Retinal pigment epithelial cell (primary cell): ENCODE results near the gene ARMC9.
"Not testable (repeated sequence)": the region's sequence is repeated elsewhere in the genome, so short reads cannot be mapped to it uniquely, and the experiment has no call there.

ENCODE experiments used
- DNase-seq: peaks from one replicate; pipeline ENCODE4 v3.0.0-alpha.2; 2010; ENCODE audit warnings: low read depth
- H3K4me3 ChIP-seq: 2 replicates; pipeline ENCODE4 v1.5.1; 2011; ENCODE audit warnings: mild to moderate bottlenecking, low read length, control low read depth, moderate library complexity
- CTCF ChIP-seq: conservative IDR thresholded peaks from 2 replicates; pipeline ENCODE4 v1.5.1; 2011; ENCODE audit warnings: low read depth, low read length, control low read depth, inconsistent platforms

Gene ARMC9

GRCh38 chr2:231347638-231348037 lies 149.2 kb downstream of the ARMC9 start:
- no peak overlapping the region for H3K4me3 ChIP-seq
- no peak for DNase-seq
- TF ChIP-seq CTCF: no peak

GRCh38 chr2:231348173-231348572 lies 149.7 kb downstream of the ARMC9 start:
- peak; percentile 21 for DNase-seq
- TF ChIP-seq CTCF: no peak
- H3K4me3 ChIP-seq: no peak overlapping the region

GRCh38 chr2:231348704-231349373 lies 150.4 kb downstream of the ARMC9 start:
- no peak for TF ChIP-seq CTCF
- DNase-seq: no peak
- no peak overlapping the region for H3K4me3 ChIP-seq

- not testable (repeated sequence) for H3K4me3 ChIP-seq, DNase-seq
Observed at GRCh38 chr2:231349374-231349735, 150.9 kb downstream of the ARMC9 start.

GRCh38 chr2:231351648-231352047 lies 153.2 kb downstream of the ARMC9 start:
- H3K4me3 ChIP-seq: no peak overlapping the region
- no peak for DNase-seq
- no peak for TF ChIP-seq CTCF

- H3K4me3 ChIP-seq: no peak overlapping the region
- no peak for DNase-seq
- no peak for TF ChIP-seq CTCF
Observed at GRCh38 chr2:231353469-231353868, 155.0 kb downstream of the ARMC9 start.

- TF ChIP-seq CTCF: no peak
- no peak overlapping the region for H3K4me3 ChIP-seq
- DNase-seq: no peak
Observed at GRCh38 chr2:231355508-231356465, 157.4 kb downstream of the ARMC9 start.
